ENCODE results near the gene ABCC1.

Gene ABCC1

DNA sequence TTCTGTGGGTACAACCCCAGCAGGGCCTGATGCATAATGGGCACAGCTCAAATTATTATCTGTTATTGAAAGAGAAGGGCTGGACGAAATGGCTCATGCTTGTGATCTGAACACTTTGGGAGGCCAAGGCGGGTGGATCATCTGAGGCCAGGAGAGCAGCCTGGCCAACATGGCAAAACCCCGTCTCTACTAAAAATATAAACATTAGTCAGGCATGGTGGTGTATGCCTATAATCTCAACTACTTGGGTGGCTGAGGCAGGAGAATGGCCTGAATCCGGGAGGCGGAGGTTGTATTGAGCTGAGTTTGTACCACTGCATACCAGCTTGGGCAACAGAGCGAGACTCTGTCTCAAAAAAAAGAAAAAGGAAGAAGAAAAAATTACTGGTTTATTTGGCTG is 100.7 kb downstream of the ABCC1 start:
- no peak for DNase-seq (ENCODE audit: low read depth)

DNA sequence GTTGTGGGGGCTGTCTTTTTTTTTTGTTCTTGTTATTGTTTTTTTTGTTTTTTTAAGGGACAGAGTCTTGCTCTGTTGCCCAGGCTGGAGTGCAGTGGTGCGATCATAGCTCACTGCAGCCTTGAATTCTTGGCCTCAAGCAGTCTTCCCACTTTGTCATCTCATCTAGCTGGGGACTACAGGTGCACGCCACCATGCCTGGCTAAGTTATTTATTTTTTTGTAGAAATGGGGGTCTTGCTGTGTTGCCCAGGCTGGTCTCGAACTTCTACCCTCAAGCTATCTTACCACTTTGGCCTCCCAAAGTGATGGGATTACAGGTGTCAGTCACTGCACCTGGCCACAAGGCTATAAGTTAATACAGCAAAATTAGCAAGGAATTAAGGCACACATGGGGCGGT is 101.7 kb downstream of the ABCC1 start:
- DNase-seq (ENCODE audit: low read depth), result no peak

GRCh38 chr16:16052916-16053315 is 103.5 kb downstream of the ABCC1 start:
- no peak for DNase-seq (ENCODE audit: low read depth)

DNA sequence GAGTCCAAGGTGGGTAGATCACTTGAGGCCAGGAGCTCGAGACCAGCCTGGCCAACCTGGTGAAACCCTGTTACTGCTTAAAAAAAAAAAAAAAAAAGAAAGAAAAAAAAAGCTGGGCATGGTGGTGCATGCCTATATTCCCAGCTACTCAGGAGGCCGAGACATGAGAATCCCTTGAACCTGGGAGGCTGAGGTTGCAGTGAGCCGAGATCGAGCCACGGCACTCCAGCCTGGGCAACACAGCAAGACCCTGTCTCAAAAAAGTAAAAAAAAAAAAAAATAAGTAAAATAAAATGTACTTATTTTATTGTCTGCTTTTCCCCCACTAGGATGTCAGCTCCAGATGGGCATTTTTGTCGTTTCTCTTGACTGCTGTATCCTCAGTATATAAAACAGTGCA is 107.7 kb downstream of the ABCC1 start:
- no peak for DNase-seq (ENCODE audit: low read depth)

GRCh38 chr16:16059160-16059559 is 109.7 kb downstream of the ABCC1 start:
- no peak for DNase-seq (ENCODE audit: low read depth)

DNA sequence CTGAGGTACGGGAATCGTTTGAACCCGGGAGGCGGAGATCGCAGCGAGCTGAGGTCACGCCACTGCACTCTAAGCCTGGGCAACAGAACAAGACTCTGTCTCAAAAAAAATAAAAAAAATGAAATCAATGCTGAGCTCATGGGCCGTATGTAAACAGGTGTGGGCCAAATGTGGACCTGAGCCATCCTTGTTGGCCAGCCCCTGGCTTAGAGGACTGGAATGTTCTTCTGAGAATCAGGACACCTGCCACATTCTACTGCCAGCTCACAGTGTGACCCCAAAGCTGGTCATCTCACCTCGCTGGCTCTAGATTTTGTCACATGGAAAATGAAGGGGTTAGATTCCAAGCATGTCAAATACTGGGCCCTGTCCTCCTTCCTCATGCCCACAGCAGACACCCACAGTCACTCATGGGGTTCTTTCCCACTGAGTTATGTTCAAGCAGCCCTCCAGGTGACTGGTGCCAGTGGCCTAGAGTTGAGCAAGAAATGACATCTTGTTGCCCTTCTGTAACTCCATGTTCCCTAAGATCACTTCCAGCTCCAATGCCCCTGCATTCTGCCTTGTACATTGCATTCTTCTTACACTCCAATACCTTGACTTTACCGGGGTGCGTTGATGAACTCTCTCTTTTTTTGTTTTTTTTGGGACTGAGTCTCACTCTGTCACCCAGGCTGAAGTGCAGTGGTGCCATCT is 110.6 kb downstream of the ABCC1 start:
- DNase-seq (ENCODE audit: low read depth), result no peak

- DNase-seq (ENCODE audit: low read depth), result peak; percentile 86
Measured at GRCh38 chr16:16062023-16062937, 112.9 kb downstream of the ABCC1 start.

- no peak for DNase-seq (ENCODE audit: low read depth)
Measured at GRCh38 chr16:16063683-16064082, 114.3 kb downstream of the ABCC1 start.

DNA sequence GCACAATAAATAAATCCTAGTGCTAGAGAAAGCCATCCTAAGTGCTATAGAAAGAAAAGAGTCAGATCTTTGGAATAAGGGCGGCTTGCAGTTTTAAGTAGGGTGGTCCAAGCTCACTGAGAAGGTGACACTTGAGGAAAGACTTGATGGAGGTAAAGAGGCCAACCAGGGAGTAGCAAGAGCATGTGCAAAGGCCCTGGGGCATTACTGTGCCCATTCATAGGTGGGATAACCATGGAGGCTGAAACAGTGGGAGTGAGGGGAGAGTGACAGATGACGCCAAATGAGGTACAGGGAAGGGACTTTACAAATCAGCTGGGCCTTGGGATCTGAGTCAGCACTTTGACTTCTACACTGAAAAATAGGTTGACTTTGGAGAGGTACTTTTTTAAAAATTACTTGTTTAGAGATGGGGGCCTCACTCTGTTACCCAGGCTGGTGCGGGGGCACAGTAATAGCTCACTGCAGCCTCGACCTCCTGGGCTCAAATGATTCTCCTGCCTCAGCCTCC is 115.5 kb downstream of the ABCC1 start:
- no peak for DNase-seq (ENCODE audit: low read depth)

- no peak for DNase-seq (ENCODE audit: low read depth)
Measured at GRCh38 chr16:16067127-16067526, 117.7 kb downstream of the ABCC1 start.

GRCh38 chr16:16071631-16072244 is 122.3 kb downstream of the ABCC1 start:
- DNase-seq (ENCODE audit: low read depth), result no peak

- DNase-seq (ENCODE audit: low read depth), result no peak
Measured at GRCh38 chr16:16073001-16073545, 123.7 kb downstream of the ABCC1 start.

- DNase-seq (ENCODE audit: low read depth), result peak; percentile 90
Measured at GRCh38 chr16:16073891-16074881, 124.8 kb downstream of the ABCC1 start.

DNA sequence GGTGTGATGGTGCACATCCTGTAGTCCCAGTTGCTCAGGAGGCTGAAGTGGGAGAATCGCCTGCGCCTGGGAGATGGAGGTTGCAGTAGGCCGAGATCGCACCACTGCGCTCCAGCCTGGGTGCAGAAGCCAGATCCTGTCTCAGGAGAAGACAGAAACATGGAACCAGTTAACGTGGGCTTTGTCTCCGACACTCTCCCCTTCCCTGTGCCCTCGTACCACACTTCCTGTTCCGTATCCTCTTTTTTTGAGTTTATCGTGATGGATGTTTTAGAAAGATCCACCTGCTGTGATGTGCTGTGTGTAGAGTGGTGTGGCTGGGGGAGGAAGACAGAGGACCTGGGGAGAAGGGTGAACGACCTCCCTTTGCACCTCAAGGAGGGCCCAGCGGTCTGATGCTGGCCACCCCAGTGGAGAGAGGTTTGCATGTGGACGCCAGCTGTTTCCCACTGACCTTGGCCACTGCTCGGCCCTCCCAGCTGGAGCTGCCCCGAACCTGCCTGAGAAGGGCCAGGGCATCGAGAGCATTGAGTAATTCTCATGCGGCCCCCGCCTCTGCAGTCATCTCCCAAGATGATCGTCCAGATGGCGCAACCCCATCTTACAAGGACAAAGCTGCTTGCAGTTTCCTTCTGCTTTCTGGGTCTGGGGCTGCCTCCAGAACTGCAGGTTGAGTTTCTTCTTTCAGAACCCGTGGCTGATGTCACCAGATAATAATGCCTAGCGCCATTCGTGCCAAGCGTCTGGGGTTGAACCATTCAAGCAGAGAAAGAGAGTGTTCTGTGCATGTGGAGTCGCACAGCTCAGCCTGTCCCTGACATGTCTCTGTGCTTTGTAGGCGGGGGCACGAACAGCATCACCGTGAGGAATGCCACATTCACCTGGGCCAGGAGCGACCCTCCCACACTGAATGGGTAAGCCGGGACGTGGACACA is 126.3 kb downstream of the ABCC1 start:
- no peak for DNase-seq (ENCODE audit: low read depth)

GRCh38 chr16:16076423-16076813 is 127.0 kb downstream of the ABCC1 start:
- no peak for DNase-seq (ENCODE audit: low read depth)

- no peak for DNase-seq (ENCODE audit: low read depth)
Measured at GRCh38 chr16:16080465-16081065, 131.1 kb downstream of the ABCC1 start.

DNA sequence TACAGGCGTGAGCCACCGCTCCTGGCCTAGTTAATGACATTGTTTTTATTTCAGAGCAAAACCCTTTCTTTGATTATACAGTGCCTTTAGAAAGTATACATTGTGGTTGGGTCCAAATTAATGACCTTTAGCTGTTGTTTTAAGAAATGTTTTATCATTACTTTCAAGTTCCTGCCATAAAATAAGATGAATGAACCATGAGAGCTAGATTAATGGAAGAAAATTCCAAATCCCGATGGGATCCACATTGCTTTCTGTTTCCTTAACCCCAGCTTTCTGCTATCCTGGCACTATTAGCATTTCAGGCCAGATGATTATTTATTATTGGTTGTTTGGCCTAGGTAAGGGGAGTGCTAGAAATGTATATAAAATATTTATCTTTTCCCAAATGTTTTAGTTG is 131.7 kb downstream of the ABCC1 start:
- no peak for DNase-seq (ENCODE audit: low read depth)

- DNase-seq (ENCODE audit: low read depth), result no peak
Measured at GRCh38 chr16:16082255-16082654, 132.8 kb downstream of the ABCC1 start.

GRCh38 chr16:16083421-16084156 is 134.2 kb downstream of the ABCC1 start:
- no peak for DNase-seq (ENCODE audit: low read depth)

All from CMK (cell line).